Gastrocnemius medialis (tissue), 4 donors: Measurements from ENCODE around the gene COL4A1. TPM values are rescaled to one million over a fixed set of nuclear protein-coding genes. Genes with fewer than 3 reads are reported as not detected.

Experiments used
- ATAC-seq, 2 donors: fragments of 150-250 bp; one replicate each; pipeline ENCODE4 v1.9.1; 2016
- DNase-seq, 2 donors: peaks; one replicate each; pipeline ENCODE4 v3.0.0-alpha.2; 2019
- H3K27ac ChIP-seq, 4 donors: fragments of 200-600 bp; sonication (generic); 1 replicate in 1 of 4; 2 replicates in 3 of 4; pipeline ENCODE4 v1.5.1; 2016 to 2018; ENCODE audit warnings: mild to moderate bottlenecking in 2 of 4, moderate library complexity in 1 of 4
- H3K27me3 ChIP-seq, 3 donors: fragments of 200-600 bp; sonication (generic) in 2 of 3; 1 replicate in 1 of 3; 2 replicates in 2 of 3; pipeline versions ENCODE4 v1.5.1 to v1.6.0; 2016 to 2019; ENCODE audit warnings: mild to moderate bottlenecking in 1 of 3, moderate library complexity in 1 of 3
- H3K36me3 ChIP-seq, 2 donors: fragments of 200-600 bp; sonication (generic) in 1 of 2; one replicate each; pipeline ENCODE4 v1.5.1; 2017 to 2018
- H3K4me1 ChIP-seq, 2 donors: fragments of 200-600 bp; sonication (generic) in 1 of 2; one replicate each; pipeline ENCODE4 v1.5.1; 2016 to 2017; ENCODE audit warnings: mild to moderate bottlenecking in 2 of 2
- H3K4me3 ChIP-seq, 4 donors: fragments of 200-600 bp; sonication (generic) in 3 of 4; 1 replicate in 1 of 4; 2 replicates in 3 of 4; pipeline ENCODE4 v1.5.1; 2016 to 2019; ENCODE audit warnings: mild to moderate bottlenecking in 2 of 4
- H3K9me3 ChIP-seq, 3 donors: fragments of 200-600 bp; sonication (generic) in 2 of 3; 1 replicate in 1 of 3; 2 replicates in 2 of 3; pipeline ENCODE4 v1.5.1; 2016 to 2019
- CTCF ChIP-seq, 5 experiments: fragments of 450-650 bp in 3 of 5; fragments of 200-600 bp in 2 of 5; sonication (generic) in 2 of 5; IDR thresholded peaks in 4 of 5; conservative IDR thresholded peaks in 1 of 5; 1 replicate in 4 of 5; 2 replicates in 1 of 5; pipeline ENCODE4 v1.5.1; 2016 to 2019; ENCODE audit warnings: antibody characterized with exemption in 5 of 5, mild to moderate bottlenecking in 3 of 5, moderate library complexity in 3 of 5
- POLR2A ChIP-seq, 2 donors: fragments of 450-650 bp; IDR thresholded peaks; one replicate each; pipeline ENCODE4 v1.6.1; 2017; ENCODE audit warnings: antibody characterized with exemption in 2 of 2, mild to moderate bottlenecking in 2 of 2, moderate library complexity in 2 of 2
- in situ Hi-C, 4 donors: fragments of 200-750 bp; cut with MboI; loops; one replicate each; pipeline versions ENCODE4 v1.15.0 to v1.8.0; 2017; ENCODE audit warnings: low sequenced_read_pairs in 4 of 4
- intact Hi-C: fragments of 100-400 bp; cut with DNase I; formaldehyde crosslinking; loops from one replicate; pipeline ENCODE4 v1.15.1; 2023; ENCODE audit warnings: low total_unique reads
- total RNA-seq, 4 donors: library from RNA; depleted of rRNA; stranded (reverse); fragments of >200 nt; gene quantifications; one replicate each; pipeline versions ENCODE4 v1.1.0 to v1.2.3, GENCODE V29; 2016

The COL4A1 gene
- total RNA-seq, 4 donors from 2014 or later = 60.5 to 127 (median 120) TPM

- Histone ChIP-seq H3K27me3 (no peaks in the 10 kb centered on the region), H3K4me1 (peaks cover 17 to 25% of the 10 kb centered on the region in 2 donors), H3K36me3 (no peaks in the 10 kb centered on the region), H3K9me3 (no peaks in the 10 kb centered on the region), H3K4me3 (no peak overlapping the region), H3K27ac (peak overlapping the region; percentile 46 to 63 (median 50))
- in situ Hi-C loops = no loop called here
- ATAC-seq (no peak), DNase-seq (no peak)
- TF ChIP-seq CTCF (IDR thresholded peaks at IDR 0.05 in 4 of 5, conservative IDR thresholded peaks at IDR 0.05 in 1 of 5) = no peak
- TF ChIP-seq POLR2A (IDR thresholded peaks at IDR 0.05) = no peak
- intact Hi-C loops = no loop called here
Observed at GRCh38 chr13:110281736-110282135, 25.2 kb downstream of the COL4A1 start.

DNA sequence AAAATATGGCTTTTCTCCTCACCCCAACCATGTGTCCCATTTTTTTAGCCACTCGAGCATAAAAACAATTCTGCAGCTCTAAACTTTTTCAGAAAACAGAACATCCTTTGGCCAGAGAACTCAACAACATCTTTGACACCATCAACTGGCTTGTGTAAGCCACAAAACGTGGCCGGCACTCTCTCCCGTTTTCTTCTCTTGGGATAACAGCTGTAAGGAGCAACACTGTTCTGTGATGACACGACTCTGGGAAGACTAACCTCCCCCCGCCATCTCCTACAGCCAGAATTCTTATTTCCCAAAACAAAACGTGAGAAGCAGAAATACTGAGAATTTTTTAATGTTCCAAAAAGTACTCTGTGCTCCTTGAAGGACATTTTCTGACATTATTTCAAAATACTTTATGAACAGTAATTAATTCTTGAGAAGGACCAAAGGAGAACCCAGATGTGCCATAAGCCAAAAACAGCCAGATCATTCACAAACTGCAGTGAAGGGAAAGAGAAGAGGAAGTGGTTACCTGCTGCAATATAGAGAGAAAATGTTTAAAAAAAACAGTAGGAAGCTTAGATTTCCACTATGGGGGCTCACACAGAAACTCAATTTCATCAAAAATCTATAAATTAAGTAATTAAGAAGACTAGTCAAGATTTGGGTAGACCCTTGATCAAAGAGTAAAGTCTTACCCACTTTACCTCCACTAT, 25.8 kb downstream of the COL4A1 start:
- peak overlapping the region; percentile 53 to 69 (median 56) for H3K27ac ChIP-seq
- intact Hi-C loops (no loop called here), in situ Hi-C loops (no loop called here)
- ATAC-seq (peak; percentile 76 to 84), DNase-seq (peak; percentile 58 to 77)
- no peaks in the 10 kb centered on the region for H3K27me3 ChIP-seq
- TF ChIP-seq POLR2A (IDR thresholded peaks at IDR 0.05) = no peak
- TF ChIP-seq CTCF (IDR thresholded peaks at IDR 0.05 in 4 of 5, conservative IDR thresholded peaks at IDR 0.05 in 1 of 5) = no peak
- no peak overlapping the region for H3K4me3 ChIP-seq
- no peaks in the 10 kb centered on the region for H3K9me3 ChIP-seq
- peaks cover 17 to 28% of the 10 kb centered on the region in 2 donors for H3K4me1 ChIP-seq
- H3K36me3 ChIP-seq = no peaks in the 10 kb centered on the region

DNA sequence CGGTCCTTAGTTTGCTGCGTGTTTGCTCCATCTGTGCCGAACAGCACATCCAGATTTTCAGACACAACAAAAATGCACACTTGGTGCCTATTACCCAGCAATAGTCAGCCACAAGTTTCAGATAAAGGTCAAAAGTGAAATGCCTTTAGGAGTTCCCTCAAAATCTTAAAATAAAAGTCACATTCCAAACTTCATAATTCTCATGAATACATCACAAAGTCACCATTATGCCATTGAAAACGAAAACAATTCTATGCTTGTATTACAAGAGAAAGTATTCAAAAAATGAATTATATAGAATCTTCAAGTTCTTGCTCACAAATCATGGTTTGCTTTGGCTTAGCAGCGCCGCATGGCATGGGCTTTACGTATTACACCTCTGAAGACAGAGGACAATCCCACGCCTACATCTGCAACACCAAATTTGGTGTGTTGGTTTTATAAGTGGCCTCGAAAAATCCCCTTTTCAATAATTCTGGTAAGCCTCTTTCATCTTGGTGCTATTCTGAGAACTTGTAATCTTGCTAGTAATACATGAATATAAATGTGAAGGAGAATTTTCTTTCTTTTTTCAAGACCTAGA, 26.6 kb downstream of the COL4A1 start:
- ATAC-seq (no peak), DNase-seq (no peak)
- H3K27ac ChIP-seq = peak overlapping the region; percentile 53 to 69 (median 56)
- H3K9me3 ChIP-seq = no peaks in the 10 kb centered on the region
- H3K36me3 ChIP-seq = no peaks in the 10 kb centered on the region
- peaks cover 19 to 28% of the 10 kb centered on the region in 2 donors for H3K4me1 ChIP-seq
- no peak overlapping the region for H3K4me3 ChIP-seq
- H3K27me3 ChIP-seq = no peaks in the 10 kb centered on the region
- TF ChIP-seq POLR2A (IDR thresholded peaks at IDR 0.05) (no peak), CTCF (IDR thresholded peaks at IDR 0.05 in 4 of 5, conservative IDR thresholded peaks at IDR 0.05 in 1 of 5) (no peak)
- intact Hi-C loops = no loop called here
- in situ Hi-C loops = no loop called here

DNA sequence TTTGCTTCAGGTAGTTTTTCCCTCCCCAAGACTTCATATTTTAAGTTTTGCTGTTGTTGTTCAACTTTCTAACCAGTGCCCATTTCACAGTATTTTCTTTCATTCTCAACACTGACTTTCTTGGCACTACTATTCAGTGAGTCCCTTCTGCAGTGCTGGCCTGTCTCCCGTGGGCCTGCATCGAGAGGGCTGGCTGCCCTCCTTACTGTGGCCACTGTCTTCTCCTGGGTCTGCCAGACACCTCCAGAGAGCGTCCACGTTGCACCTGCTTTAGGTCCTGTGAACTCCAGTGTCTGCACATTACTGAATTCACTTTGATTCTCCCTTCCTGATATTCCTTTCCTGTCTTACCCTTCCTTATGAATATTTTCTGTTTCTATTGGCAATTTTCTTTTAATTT, 27.3 kb downstream of the COL4A1 start:
- no peak for ATAC-seq
- TF ChIP-seq POLR2A (IDR thresholded peaks at IDR 0.05) (no peak), CTCF (IDR thresholded peaks at IDR 0.05 in 4 of 5, conservative IDR thresholded peaks at IDR 0.05 in 1 of 5) (no peak)

More for the DNA sequence above, 27.3 kb downstream of the COL4A1 start:
- peak overlapping the region; percentile 19 to 69 (median 54) for H3K27ac ChIP-seq
- DNase-seq = no peak
- in situ Hi-C loops = no loop called here
- H3K36me3 ChIP-seq = no peaks in the 10 kb centered on the region
- H3K9me3 ChIP-seq = no peaks in the 10 kb centered on the region
- no peak overlapping the region for H3K4me3 ChIP-seq
- peaks cover 16 to 28% of the 10 kb centered on the region in 2 donors for H3K4me1 ChIP-seq
- no peaks in the 10 kb centered on the region for H3K27me3 ChIP-seq
- intact Hi-C loops = no loop called here
